ENCODE measurements around the gene NCOA1. TPM values are rescaled to one million over a fixed set of nuclear protein-coding genes. Genes with fewer than 3 reads are reported as not detected.

The NCOA1 gene
- total RNA-seq, 1 donor from 2014 or later = 46.9 TPM

DNA sequence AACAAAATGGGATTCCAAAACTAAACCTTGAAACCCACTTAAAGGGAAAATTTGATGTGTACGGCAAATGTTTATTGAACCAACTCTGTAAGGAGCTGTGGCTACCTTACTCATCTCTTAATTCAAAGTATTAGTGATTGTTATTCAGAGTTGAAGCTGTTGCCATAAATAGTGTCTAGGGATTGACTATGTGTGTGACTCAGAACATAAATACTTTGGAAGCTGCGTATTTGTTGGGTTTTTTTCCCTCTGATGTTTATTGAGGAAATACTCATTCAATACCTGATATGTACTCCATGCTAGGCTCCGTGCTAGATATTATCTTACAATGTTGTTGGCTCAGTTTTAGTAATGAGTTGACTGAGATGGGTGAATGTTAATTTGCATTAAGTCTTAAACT lies 211.7 kb downstream of the NCOA1 start:
- Histone ChIP-seq H3K4me3 (no peak overlapping the region), H3K27me3 (no peaks in the 10 kb centered on the region), H3K4me1 (no peaks in the 10 kb centered on the region), H3K9me3 (no peaks in the 10 kb centered on the region), H3K27ac (no peak overlapping the region), H3K36me3 (peaks cover 22% of the 10 kb centered on the region)
- TF ChIP-seq, protein P1, sequence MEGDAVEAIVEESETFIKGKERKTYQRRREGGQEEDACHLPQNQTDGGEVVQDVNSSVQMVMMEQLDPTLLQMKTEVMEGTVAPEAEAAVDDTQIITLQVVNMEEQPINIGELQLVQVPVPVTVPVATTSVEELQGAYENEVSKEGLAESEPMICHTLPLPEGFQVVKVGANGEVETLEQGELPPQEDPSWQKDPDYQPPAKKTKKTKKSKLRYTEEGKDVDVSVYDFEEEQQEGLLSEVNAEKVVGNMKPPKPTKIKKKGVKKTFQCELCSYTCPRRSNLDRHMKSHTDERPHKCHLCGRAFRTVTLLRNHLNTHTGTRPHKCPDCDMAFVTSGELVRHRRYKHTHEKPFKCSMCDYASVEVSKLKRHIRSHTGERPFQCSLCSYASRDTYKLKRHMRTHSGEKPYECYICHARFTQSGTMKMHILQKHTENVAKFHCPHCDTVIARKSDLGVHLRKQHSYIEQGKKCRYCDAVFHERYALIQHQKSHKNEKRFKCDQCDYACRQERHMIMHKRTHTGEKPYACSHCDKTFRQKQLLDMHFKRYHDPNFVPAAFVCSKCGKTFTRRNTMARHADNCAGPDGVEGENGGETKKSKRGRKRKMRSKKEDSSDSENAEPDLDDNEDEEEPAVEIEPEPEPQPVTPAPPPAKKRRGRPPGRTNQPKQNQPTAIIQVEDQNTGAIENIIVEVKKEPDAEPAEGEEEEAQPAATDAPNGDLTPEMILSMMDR (IDR thresholded peaks at IDR 0.05) = no peak
- intact Hi-C loops (cut with DNase I) = no loop called here
- DNase-seq = no peak
- ATAC-seq = no peak

DNA sequence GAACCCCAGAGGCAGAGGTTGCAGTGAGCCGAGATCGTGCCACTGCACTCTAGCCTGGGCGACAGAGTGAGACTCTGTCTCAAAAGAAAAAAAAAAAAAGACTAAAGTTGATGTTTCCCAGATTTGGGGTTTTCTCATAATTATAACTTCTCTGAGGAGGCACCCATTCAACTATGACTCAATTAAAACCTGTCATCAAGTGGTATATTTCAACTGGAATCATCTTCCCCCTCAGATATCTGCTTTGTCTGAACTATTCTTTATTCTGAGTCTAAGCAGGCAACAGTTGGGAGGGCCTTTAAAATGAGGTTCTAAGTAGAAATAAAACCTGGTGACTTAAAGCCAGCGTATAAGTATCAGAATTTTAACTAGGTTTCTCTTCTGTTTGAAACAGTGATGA lies 213.6 kb downstream of the NCOA1 start:
- TF ChIP-seq, protein P1 (IDR thresholded peaks at IDR 0.05) = no peak
- Histone ChIP-seq H3K4me3 (no peak overlapping the region), H3K27me3 (no peaks in the 10 kb centered on the region), H3K9me3 (no peaks in the 10 kb centered on the region), H3K27ac (no peak overlapping the region), H3K4me1 (no peaks in the 10 kb centered on the region), H3K36me3 (peaks cover 28% of the 10 kb centered on the region)
- intact Hi-C loops (cut with DNase I) = no loop called here
- no peak for DNase-seq
- no peak for ATAC-seq

DNA sequence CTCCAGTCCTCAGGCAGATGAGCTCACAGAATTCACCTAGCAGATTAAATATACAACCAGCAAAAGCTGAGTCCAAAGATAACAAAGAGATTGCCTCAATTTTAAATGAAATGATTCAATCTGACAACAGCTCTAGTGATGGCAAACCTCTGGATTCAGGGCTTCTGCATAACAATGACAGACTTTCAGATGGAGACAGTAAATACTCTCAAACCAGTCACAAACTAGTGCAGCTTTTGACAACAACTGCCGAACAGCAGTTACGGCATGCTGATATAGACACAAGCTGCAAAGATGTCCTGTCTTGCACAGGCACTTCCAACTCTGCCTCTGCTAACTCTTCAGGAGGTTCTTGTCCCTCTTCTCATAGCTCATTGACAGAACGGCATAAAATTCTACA lies 216.1 kb downstream of the NCOA1 start:
- intact Hi-C loops (cut with DNase I) = no loop called here
- no peak for DNase-seq
- Histone ChIP-seq H3K27me3 (no peaks in the 10 kb centered on the region), H3K4me1 (no peaks in the 10 kb centered on the region), H3K27ac (no peak overlapping the region), H3K36me3 (peaks cover 43% of the 10 kb centered on the region), H3K9me3 (no peaks in the 10 kb centered on the region), H3K4me3 (no peak overlapping the region)
- no peak for ATAC-seq
- TF ChIP-seq, protein P1 (IDR thresholded peaks at IDR 0.05) = no peak

DNA sequence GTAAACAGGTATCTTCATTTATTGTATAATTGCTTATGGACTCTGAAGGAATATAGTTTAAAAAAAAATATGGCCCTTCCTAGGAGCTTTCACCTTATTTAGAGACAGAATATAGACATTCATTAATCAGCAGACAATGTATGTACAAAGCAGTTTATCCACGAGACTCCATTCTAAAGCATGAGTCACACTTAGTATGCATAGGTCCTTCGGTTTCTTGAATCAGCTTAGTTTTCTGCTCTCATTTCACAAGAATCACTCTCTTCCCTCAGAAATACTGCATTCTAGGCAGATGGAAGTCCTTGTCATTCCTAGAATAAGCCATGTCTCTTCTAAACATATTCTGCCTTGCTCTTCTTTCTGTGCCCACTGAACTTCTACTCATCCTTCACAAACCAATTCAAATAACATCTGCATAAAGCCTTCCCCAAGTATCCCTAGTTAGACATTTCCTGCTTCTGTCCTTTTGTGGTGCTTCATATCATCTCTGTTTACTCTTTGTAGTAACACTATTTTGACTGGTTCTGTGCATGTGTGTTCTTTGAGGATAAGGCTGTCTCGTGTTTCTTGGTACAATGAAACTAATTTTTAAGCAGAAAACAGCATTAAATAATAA lies 217.6 kb downstream of the NCOA1 start:
- DNase-seq (no peak), ATAC-seq (no peak)
- TF ChIP-seq, protein P1 (IDR thresholded peaks at IDR 0.05) = no peak
- Histone ChIP-seq H3K9me3 (no peaks in the 10 kb centered on the region), H3K36me3 (peaks cover 52% of the 10 kb centered on the region), H3K27ac (no peak overlapping the region), H3K4me3 (no peak overlapping the region), H3K4me1 (no peaks in the 10 kb centered on the region), H3K27me3 (no peaks in the 10 kb centered on the region)
- intact Hi-C loops (cut with DNase I) = no loop called here

DNA sequence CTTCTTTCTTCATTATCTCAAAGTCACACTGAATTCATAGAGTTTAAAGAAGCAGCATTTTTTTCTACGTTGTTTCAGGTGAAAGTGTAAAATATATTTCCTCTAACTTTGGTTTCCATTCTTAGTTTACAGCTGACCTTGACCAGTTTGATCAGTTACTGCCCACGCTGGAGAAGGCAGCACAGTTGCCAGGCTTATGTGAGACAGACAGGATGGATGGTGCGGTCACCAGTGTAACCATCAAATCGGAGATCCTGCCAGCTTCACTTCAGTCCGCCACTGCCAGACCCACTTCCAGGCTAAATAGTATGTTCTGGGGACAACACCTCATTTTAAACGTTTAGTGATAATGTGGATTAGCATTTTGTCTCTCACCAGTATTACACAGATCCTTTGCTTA lies 219.8 kb downstream of the NCOA1 start:
- Histone ChIP-seq H3K4me1 (no peaks in the 10 kb centered on the region), H3K27ac (no peak overlapping the region), H3K4me3 (no peak overlapping the region), H3K36me3 (peaks cover 52% of the 10 kb centered on the region), H3K9me3 (no peaks in the 10 kb centered on the region), H3K27me3 (no peaks in the 10 kb centered on the region)
- TF ChIP-seq, protein P1 (IDR thresholded peaks at IDR 0.05) = no peak
- DNase-seq (no peak), ATAC-seq (no peak)
- intact Hi-C loops (cut with DNase I) = no loop called here

DNA sequence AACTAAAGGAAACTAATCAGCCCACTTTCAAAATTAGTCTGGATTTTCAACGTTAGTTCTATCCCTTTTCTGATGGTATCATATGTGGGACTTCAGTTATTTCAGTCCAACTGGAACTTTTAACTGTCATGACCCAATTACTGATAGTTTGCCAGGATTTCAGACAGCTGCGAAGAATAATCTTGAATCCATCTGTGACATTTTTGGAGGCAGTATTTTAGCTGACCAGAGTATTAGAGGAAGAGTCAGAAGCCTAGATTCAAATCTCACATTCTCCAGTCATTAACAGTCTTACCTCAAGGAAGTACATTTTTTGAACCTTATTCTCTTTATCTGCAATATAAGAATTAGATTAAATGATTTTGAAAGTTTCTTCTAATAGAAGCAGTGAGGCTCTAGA lies 220.8 kb downstream of the NCOA1 start:
- no peak for DNase-seq
- H3K27me3 ChIP-seq = no peaks in the 10 kb centered on the region
- TF ChIP-seq, protein P1 (IDR thresholded peaks at IDR 0.05) = no peak
- no peaks in the 10 kb centered on the region for H3K4me1 ChIP-seq
- intact Hi-C loops (cut with DNase I) = no loop called here
- H3K36me3 ChIP-seq = peaks cover 44% of the 10 kb centered on the region
- no peak overlapping the region for H3K4me3 ChIP-seq
- no peak for ATAC-seq
- H3K9me3 ChIP-seq = no peaks in the 10 kb centered on the region
- no peak overlapping the region for H3K27ac ChIP-seq
